HEK293 (cell line): ENCODE data around the gene LHX2.

ENCODE experiments used
- CTCF ChIA-PET: fragments of 350-600 bp; formaldehyde crosslinking; extraction: SDS; loops from one replicate; lab custom pipeline; 2021; ENCODE audit warnings: antibody characterized with exemption; lab: Yijun Ruan, JAX
- POLR2A ChIA-PET: fragments of 300-600 bp; formaldehyde crosslinking; extraction: SDS; loops from one replicate; lab custom pipeline; 2020; ENCODE audit warnings: antibody characterized with exemption, inconsistent platforms; lab: Yijun Ruan, JAX
- H3K27ac ChIP-seq: fragments of 200-500 bp; sonication (Bioruptor generic); 2 replicates; pipeline ENCODE4 v1.5.1; 2014; ENCODE audit warnings: low read depth, low read length, control low read depth, inconsistent platforms; ENCODE audit errors: extremely low read depth
- H3K36me3 ChIP-seq, 2 experiments: fragments of 200-500 bp in 1 of 2; sonication (Bioruptor generic) in 1 of 2; 1 replicate in 1 of 2; 2 replicates in 1 of 2; pipeline ENCODE4 v1.5.1; 2014 to 2017; ENCODE audit warnings: inconsistent platforms in 2 of 2, low read length in 2 of 2; ENCODE audit not compliant: control insufficient read depth in 2 of 2, insufficient read depth in 1 of 2
- H3K4me1 ChIP-seq: fragments of 200-500 bp; sonication (Bioruptor generic); 2 replicates; pipeline ENCODE4 v1.5.1; 2014; ENCODE audit warnings: mild to moderate bottlenecking, low read length, inconsistent platforms; ENCODE audit not compliant: control insufficient read depth, insufficient read depth
- H3K4me3 ChIP-seq: 2 replicates; pipeline ENCODE4 v1.5.1; 2011; ENCODE audit warnings: low read depth, mild to moderate bottlenecking, control low read depth, low read length, moderate library complexity
- H3K9me3 ChIP-seq: fragments of 200-500 bp; sonication (Bioruptor generic); 2 replicates; pipeline ENCODE4 v1.5.1; 2014; ENCODE audit warnings: low read depth, low read length, inconsistent platforms; ENCODE audit not compliant: control insufficient read depth, insufficient read depth
- BCL11B ChIP-seq: fragments of 450-650 bp; formaldehyde crosslinking; IDR thresholded peaks from 2 replicates; pipeline ENCODE4 v1.5.1; 2016; ENCODE audit warnings: low read depth, missing biosample characterization, missing genetic modification characterization
- ELK4 ChIP-seq: IDR thresholded peaks from 2 replicates; pipeline ENCODE4 v1.6.1; 2011; ENCODE audit warnings: mild to moderate bottlenecking, low read depth, low read length, borderline replicate concordance
- FEZF1 ChIP-seq: fragments of 450-650 bp; formaldehyde crosslinking; IDR thresholded peaks from 2 replicates; pipeline ENCODE4 v1.5.1; 2016; ENCODE audit warnings: missing biosample characterization, missing genetic modification characterization
- PRDM1 ChIP-seq: fragments of 450-650 bp; formaldehyde crosslinking; IDR thresholded peaks from 2 replicates; pipeline ENCODE4; 2016; ENCODE audit warnings: missing biosample characterization, missing genetic modification characterization
- ZBTB48 ChIP-seq: fragments of 450-650 bp; formaldehyde crosslinking; IDR thresholded peaks from 2 replicates; pipeline ENCODE4 v1.5.1; 2016; ENCODE audit warnings: missing biosample characterization, missing genetic modification characterization
- ZBTB6 ChIP-seq: fragments of 450-650 bp; formaldehyde crosslinking; IDR thresholded peaks from 2 replicates; pipeline ENCODE4 v1.5.1; 2017; ENCODE audit warnings: missing biosample characterization, missing genetic modification characterization
- ZNF114 ChIP-seq: fragments of 450-650 bp; formaldehyde crosslinking; IDR thresholded peaks from 2 replicates; pipeline ENCODE4 v1.5.0; 2017; ENCODE audit warnings: missing biosample characterization, missing genetic modification characterization
- ZNF239 ChIP-seq: fragments of 450-650 bp; formaldehyde crosslinking; IDR thresholded peaks from 2 replicates; pipeline ENCODE4 v1.5.1; 2016; ENCODE audit warnings: missing biosample characterization, missing genetic modification characterization
- ZNF280C ChIP-seq: fragments of 450-650 bp; formaldehyde crosslinking; IDR thresholded peaks from 2 replicates; pipeline ENCODE4 v1.5.1; 2016; ENCODE audit warnings: missing biosample characterization, missing genetic modification characterization
- ZNF292 ChIP-seq: fragments of 450-650 bp; formaldehyde crosslinking; IDR thresholded peaks from 2 replicates; pipeline ENCODE4 v1.5.1; 2016; ENCODE audit warnings: low read depth, missing biosample characterization, missing genetic modification characterization, borderline replicate concordance
- ZNF362 ChIP-seq: fragments of 450-650 bp; formaldehyde crosslinking; IDR thresholded peaks from 2 replicates; pipeline ENCODE4 v1.5.1; 2016; ENCODE audit warnings: missing biosample characterization, missing genetic modification characterization
- ZNF398 ChIP-seq: fragments of 450-650 bp; formaldehyde crosslinking; IDR thresholded peaks from 2 replicates; pipeline ENCODE4 v1.5.1; 2017; ENCODE audit warnings: missing biosample characterization, missing genetic modification characterization
- ZNF48 ChIP-seq: fragments of 450-650 bp; formaldehyde crosslinking; IDR thresholded peaks from 2 replicates; pipeline ENCODE4 v1.5.1; 2016; ENCODE audit warnings: missing biosample characterization, missing genetic modification characterization
- ZNF513 ChIP-seq: fragments of 450-650 bp; IDR thresholded peaks from 2 replicates; pipeline ENCODE4 v1.5.1; 2018; ENCODE audit warnings: missing biosample characterization, missing genetic modification characterization
- ZNF580 ChIP-seq: fragments of 450-650 bp; formaldehyde crosslinking; IDR thresholded peaks from 2 replicates; pipeline ENCODE4 v1.5.1; 2016; ENCODE audit warnings: missing biosample characterization, missing genetic modification characterization
- ZNF596 ChIP-seq: fragments of 450-650 bp; IDR thresholded peaks from 2 replicates; pipeline ENCODE4 v1.5.0; 2018; ENCODE audit warnings: missing biosample characterization, mild to moderate bottlenecking, missing genetic modification characterization, moderate library complexity
- ZNF621 ChIP-seq: fragments of 450-650 bp; formaldehyde crosslinking; IDR thresholded peaks from 2 replicates; pipeline ENCODE4 v1.5.1; 2017; ENCODE audit warnings: missing biosample characterization, missing genetic modification characterization
- ZSCAN30 ChIP-seq: fragments of 450-650 bp; IDR thresholded peaks from 2 replicates; pipeline ENCODE4 v1.5.1; 2018; ENCODE audit warnings: missing biosample characterization, mild to moderate bottlenecking, missing genetic modification characterization, moderate library complexity
- ZXDB ChIP-seq: fragments of 450-650 bp; formaldehyde crosslinking; IDR thresholded peaks from 2 replicates; pipeline ENCODE4 v1.5.1; 2016; ENCODE audit warnings: missing biosample characterization, missing genetic modification characterization

Gene LHX2

GRCh38 chr9:124014211-124014955 is 2.8 kb downstream of the LHX2 start:
- CTCF ChIA-PET, result no interaction called here
- H3K9me3 ChIP-seq, result no peaks in the 10 kb centered on the region
- no peak overlapping the region for H3K4me3 ChIP-seq
- peaks cover 11% of the 10 kb centered on the region for H3K4me1 ChIP-seq
- H3K27ac ChIP-seq, result no peak overlapping the region
- TF ChIP-seq ZSCAN30 (tag by site-specific recombination) (no peak), ZNF280C (tag by site-specific recombination) (no peak), ZNF362 (tag by site-specific recombination) (no peak), ZNF513 (tag by site-specific recombination) (no peak), PRDM1 (tag by site-specific recombination) (no peak), ZNF114 (tag by site-specific recombination) (no peak), ZNF398 (tag by site-specific recombination) (no peak), ZNF292 (tag by site-specific recombination) (no peak)
- TF ChIP-seq, all 188 proteins: peak for 0
- H3K36me3 ChIP-seq, result no peaks in the 10 kb centered on the region
- POLR2A ChIA-PET, result no interaction called here

- H3K4me1 ChIP-seq, result peaks cover 8% of the 10 kb centered on the region; the same call in 1 of the 2 replicates
- H3K36me3 ChIP-seq, result no peaks in the 10 kb centered on the region
- TF ChIP-seq ZBTB6, result no peak
- no peak for TF ChIP-seq ZNF580 (tag by site-specific recombination)
- TF ChIP-seq ZXDB (tag by site-specific recombination), result no peak
- TF ChIP-seq ELK4, result no peak
- no peak for TF ChIP-seq ZNF48 (tag by site-specific recombination)
- TF ChIP-seq FEZF1 (tag by site-specific recombination), result no peak
- no peak for TF ChIP-seq ZNF621 (tag by site-specific recombination)
- no peak for TF ChIP-seq BCL11B (tag by site-specific recombination)
- no peak for TF ChIP-seq ZNF239
- TF ChIP-seq ZBTB48, result no peak
- TF ChIP-seq ZNF596 (tag by site-specific recombination), result no peak
- no peak overlapping the region for H3K27ac ChIP-seq
- CTCF ChIA-PET, result no interaction called here
- no peak overlapping the region for H3K4me3 ChIP-seq
- no peaks in the 10 kb centered on the region for H3K9me3 ChIP-seq
- POLR2A ChIA-PET, result no interaction called here
These were observed 3.5 kb downstream of the LHX2 start for GRCh38 chr9:124014956-124015660.
